Suprapubic skin (tissue), 4 donors: Measurements from ENCODE around the gene ETFA. TPM values are rescaled to one million over a fixed set of nuclear protein-coding genes. Genes with fewer than 3 reads are reported as not detected.

Source experiments
- DNase-seq, 2 donors: peaks; one replicate each; pipeline ENCODE4 v3.0.0-alpha.2; 2019; ENCODE audit warnings: low spot score in 2 of 2
- H3K27ac ChIP-seq: fragments of 200-600 bp; sonication (generic); one replicate; pipeline ENCODE4 v1.5.1; 2019
- H3K27me3 ChIP-seq: fragments of 200-600 bp; sonication (generic); one replicate; pipeline ENCODE4 v1.5.1; 2019
- H3K36me3 ChIP-seq: fragments of 200-600 bp; sonication (generic); one replicate; pipeline ENCODE4 v1.5.1; 2019
- H3K4me1 ChIP-seq: fragments of 200-600 bp; sonication (generic); one replicate; pipeline ENCODE4 v1.5.1; 2019
- H3K4me3 ChIP-seq: fragments of 200-600 bp; sonication (generic); one replicate; pipeline ENCODE4 v1.5.1; 2019; ENCODE audit warnings: mild to moderate bottlenecking
- H3K9me3 ChIP-seq: fragments of 200-600 bp; sonication (generic); one replicate; pipeline ENCODE4 v1.5.1; 2019
- EP300 ChIP-seq: sonication (generic); formaldehyde crosslinking; IDR thresholded peaks from one replicate; pipeline ENCODE4 v1.6.1; 2017; ENCODE audit warnings: antibody characterized with exemption
- POLR2A ChIP-seq, 2 donors: fragments of 450-650 bp; IDR thresholded peaks; one replicate each; pipeline ENCODE4 v1.6.1; 2017; ENCODE audit warnings: antibody characterized with exemption in 2 of 2, mild to moderate bottlenecking in 2 of 2, moderate library complexity in 2 of 2
- POLR2AphosphoS5 ChIP-seq, 3 donors: sonication (generic); formaldehyde crosslinking; IDR thresholded peaks; one replicate each; pipeline ENCODE4 v1.6.1; 2017; ENCODE audit warnings: antibody characterized with exemption in 3 of 3
- WGBS: methylation state at CpG from one replicate; pipeline ENCODE4 v1.1.5; 2018; 5-methylcytosine and 5-hydroxymethylcytosine counted together
- total RNA-seq, 4 donors: library from RNA; depleted of rRNA; stranded (reverse); fragments of >200 nt; gene quantifications; one replicate each; pipeline ENCODE4 v1.1.0, GENCODE V29; 2016
- TF ChIP-seq, protein P1 (sequence below), 2 donors: fragments of 200-600 bp in 1 of 2; fragments of 450-650 bp in 1 of 2; sonication (generic) in 1 of 2; IDR thresholded peaks; one replicate each; pipeline ENCODE4 v1.5.1; 2016 to 2019; ENCODE audit warnings: antibody characterized with exemption in 2 of 2, mild to moderate bottlenecking in 1 of 2, moderate library complexity in 1 of 2

ETFA gene
- total RNA-seq, 4 donors from 2014 or later, result 63.6 to 90.1 (median 85.1) TPM

DNA sequence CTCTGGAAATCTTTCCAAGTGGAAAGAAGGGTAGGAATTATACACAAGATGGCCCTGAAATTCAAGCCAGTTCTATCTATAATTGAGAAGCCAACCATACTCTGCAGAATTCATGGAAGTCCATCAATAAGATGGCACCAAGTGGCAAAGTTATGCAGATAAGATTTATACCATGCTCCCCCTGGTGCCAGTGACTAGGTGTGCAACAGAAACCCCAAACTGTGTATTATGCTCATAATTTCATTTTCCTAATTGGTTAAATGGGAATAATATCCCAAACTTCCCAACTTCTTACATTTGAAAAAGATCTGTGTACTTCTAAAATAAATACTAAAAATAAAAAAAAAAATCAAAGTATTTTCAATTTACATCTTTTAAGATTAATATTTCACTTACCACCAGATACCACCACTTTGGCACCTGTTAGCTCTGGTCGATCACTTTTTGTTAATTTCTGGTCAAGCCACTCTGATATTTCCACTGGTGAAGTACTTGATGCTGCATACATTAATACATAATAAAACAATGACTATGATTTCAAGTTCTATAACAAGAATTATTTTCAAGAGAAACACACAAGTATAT lies 25.9 kb downstream of the ETFA start:
- TF ChIP-seq, protein P1, sequence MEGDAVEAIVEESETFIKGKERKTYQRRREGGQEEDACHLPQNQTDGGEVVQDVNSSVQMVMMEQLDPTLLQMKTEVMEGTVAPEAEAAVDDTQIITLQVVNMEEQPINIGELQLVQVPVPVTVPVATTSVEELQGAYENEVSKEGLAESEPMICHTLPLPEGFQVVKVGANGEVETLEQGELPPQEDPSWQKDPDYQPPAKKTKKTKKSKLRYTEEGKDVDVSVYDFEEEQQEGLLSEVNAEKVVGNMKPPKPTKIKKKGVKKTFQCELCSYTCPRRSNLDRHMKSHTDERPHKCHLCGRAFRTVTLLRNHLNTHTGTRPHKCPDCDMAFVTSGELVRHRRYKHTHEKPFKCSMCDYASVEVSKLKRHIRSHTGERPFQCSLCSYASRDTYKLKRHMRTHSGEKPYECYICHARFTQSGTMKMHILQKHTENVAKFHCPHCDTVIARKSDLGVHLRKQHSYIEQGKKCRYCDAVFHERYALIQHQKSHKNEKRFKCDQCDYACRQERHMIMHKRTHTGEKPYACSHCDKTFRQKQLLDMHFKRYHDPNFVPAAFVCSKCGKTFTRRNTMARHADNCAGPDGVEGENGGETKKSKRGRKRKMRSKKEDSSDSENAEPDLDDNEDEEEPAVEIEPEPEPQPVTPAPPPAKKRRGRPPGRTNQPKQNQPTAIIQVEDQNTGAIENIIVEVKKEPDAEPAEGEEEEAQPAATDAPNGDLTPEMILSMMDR (IDR thresholded peaks at IDR 0.05), result peak; percentile 5 to 36
- TF ChIP-seq EP300, result no peak
- no peak for TF ChIP-seq POLR2AphosphoS5 (IDR thresholded peaks at IDR 0.05)
- WGBS, result 98% methylated on average over 1 of the region's 1 CpG
- H3K27ac ChIP-seq, result no peak overlapping the region
- H3K36me3 ChIP-seq, result peaks cover 65% of the 10 kb centered on the region
- H3K4me3 ChIP-seq, result no peak overlapping the region
- H3K4me1 ChIP-seq, result peaks cover 4% of the 10 kb centered on the region
- no peaks in the 10 kb centered on the region for H3K27me3 ChIP-seq
- H3K9me3 ChIP-seq, result no peaks in the 10 kb centered on the region
- DNase-seq, result no peak

GRCh38 chr15:76282465-76282864 lies 28.8 kb downstream of the ETFA start:
- TF ChIP-seq, protein P1 (IDR thresholded peaks at IDR 0.05), result no peak
- TF ChIP-seq EP300 (no peak), POLR2AphosphoS5 (IDR thresholded peaks at IDR 0.05) (no peak), POLR2A (IDR thresholded peaks at IDR 0.05) (no peak)
- no peak overlapping the region for H3K4me3 ChIP-seq
- peaks cover 89% of the 10 kb centered on the region for H3K36me3 ChIP-seq
- H3K9me3 ChIP-seq, result no peaks in the 10 kb centered on the region
- WGBS, result 55% methylated on average over 3 of the region's 3 CpGs
- peaks cover 4% of the 10 kb centered on the region for H3K4me1 ChIP-seq
- no peak for DNase-seq
- no peak overlapping the region for H3K27ac ChIP-seq
- H3K27me3 ChIP-seq, result no peaks in the 10 kb centered on the region

- TF ChIP-seq POLR2AphosphoS5 (IDR thresholded peaks at IDR 0.05) (no peak), POLR2A (IDR thresholded peaks at IDR 0.05) (no peak), EP300 (no peak)
- TF ChIP-seq, protein P1 (IDR thresholded peaks at IDR 0.05), result no peak
- Histone ChIP-seq H3K36me3 (peaks cover 72% of the 10 kb centered on the region), H3K27ac (no peak overlapping the region), H3K4me3 (no peak overlapping the region), H3K27me3 (no peaks in the 10 kb centered on the region), H3K4me1 (no peaks in the 10 kb centered on the region), H3K9me3 (no peaks in the 10 kb centered on the region)
- WGBS, result 88% methylated on average over 1 of the region's 1 CpG
- no peak for DNase-seq
These were observed 32.6 kb downstream of the ETFA start for GRCh38 chr15:76278651-76279050.

DNA sequence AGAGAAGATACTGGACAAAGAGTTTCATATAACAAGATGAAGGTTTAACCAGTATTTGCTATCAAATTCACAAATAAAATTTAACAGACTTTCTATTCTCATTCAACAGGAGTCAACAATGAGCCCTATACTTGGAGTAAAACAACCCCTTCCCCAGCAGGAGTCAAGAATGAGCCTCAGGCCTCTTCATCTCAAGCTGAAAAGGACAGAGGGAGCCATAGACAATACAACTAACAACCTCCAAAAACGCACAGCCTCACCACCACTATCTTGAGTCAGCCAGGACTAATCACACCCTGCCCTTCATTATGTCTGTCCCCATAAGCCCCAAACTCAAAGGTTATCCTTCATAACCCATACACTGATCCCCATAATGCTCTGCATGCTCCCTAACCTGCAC lies 36.4 kb downstream of the ETFA start:
- Histone ChIP-seq H3K36me3 (peaks cover 68% of the 10 kb centered on the region), H3K27ac (no peak overlapping the region), H3K9me3 (no peaks in the 10 kb centered on the region), H3K4me1 (no peaks in the 10 kb centered on the region), H3K27me3 (no peaks in the 10 kb centered on the region), H3K4me3 (no peak overlapping the region)
- WGBS, result 83% methylated on average over 1 of the region's 1 CpG
- TF ChIP-seq EP300 (no peak), POLR2A (IDR thresholded peaks at IDR 0.05) (no peak), POLR2AphosphoS5 (IDR thresholded peaks at IDR 0.05) (no peak)
- TF ChIP-seq, protein P1 (IDR thresholded peaks at IDR 0.05), result no peak
- DNase-seq, result no peak

DNA sequence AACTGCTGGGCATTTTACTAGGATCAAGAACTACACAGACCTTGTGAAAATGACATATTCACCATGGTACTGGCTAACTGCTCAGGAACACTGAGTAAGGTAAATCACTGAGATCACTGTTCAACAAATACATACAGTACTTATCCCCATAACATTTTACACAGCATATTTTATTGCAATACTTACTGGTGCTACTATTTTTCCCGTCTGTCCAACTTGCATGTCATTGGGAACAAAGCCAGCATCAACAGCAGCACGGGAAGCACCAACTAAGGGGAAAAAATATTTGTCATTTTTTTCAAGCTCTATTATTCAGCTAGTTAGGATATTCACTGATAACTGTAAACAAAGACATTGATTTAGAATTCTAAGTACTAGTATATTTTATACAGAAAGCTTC lies 37.0 kb downstream of the ETFA start:
- TF ChIP-seq, protein P1 (IDR thresholded peaks at IDR 0.05), result no peak
- TF ChIP-seq EP300 (no peak), POLR2A (IDR thresholded peaks at IDR 0.05) (no peak), POLR2AphosphoS5 (IDR thresholded peaks at IDR 0.05) (no peak)
- no peaks in the 10 kb centered on the region for H3K27me3 ChIP-seq
- DNase-seq, result no peak
- no peaks in the 10 kb centered on the region for H3K9me3 ChIP-seq
- H3K36me3 ChIP-seq, result peaks cover 67% of the 10 kb centered on the region
- no peak overlapping the region for H3K4me3 ChIP-seq
- H3K27ac ChIP-seq, result no peak overlapping the region
- 24% methylated on average over 2 of the region's 2 CpGs for WGBS
- no peaks in the 10 kb centered on the region for H3K4me1 ChIP-seq
